Measurements from ENCODE around the gene PLD1.

Gene PLD1

DNA sequence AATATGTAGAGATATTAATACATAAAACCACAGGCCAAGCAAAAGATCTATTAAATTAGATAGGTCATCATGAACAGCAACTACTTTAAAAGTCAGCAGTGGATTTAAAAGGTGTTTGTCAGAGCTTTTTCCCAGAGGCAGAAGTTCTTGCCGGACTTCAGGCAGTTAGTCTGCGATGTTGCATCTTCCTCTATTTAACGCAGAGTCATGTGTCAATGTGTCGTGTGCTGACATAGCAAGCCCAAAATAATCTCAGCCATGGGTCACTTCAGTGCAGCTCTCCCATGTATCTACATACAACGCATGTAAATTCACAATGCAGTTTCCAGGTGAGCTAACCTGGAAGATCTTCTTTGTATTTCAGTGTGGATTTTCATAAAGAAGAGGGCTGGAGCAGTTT lies 24.8 kb upstream of the PLD1 start:
- peaks cover 7% of the 10 kb centered on the region for H3K4me1 ChIP-seq (ENCODE audit: insufficient read depth, low read length)
- no peak overlapping the region for H3K9ac ChIP-seq (ENCODE audit: low read depth, low read length)
- no peaks in the 10 kb centered on the region for H3K36me3 ChIP-seq (ENCODE audit: insufficient read depth, low read length)
- H3K27ac ChIP-seq (ENCODE audit: low read depth, low read length), result no peak overlapping the region
- no peaks in the 10 kb centered on the region for H3K9me3 ChIP-seq (ENCODE audit: insufficient read depth, low read depth, low read length)
- WGBS, result 95% methylated on average over 5 of the region's 5 CpGs
- H3K4me3 ChIP-seq (ENCODE audit: low read length), result no peak overlapping the region
- no peaks in the 10 kb centered on the region for H3K27me3 ChIP-seq (ENCODE audit: insufficient read depth, low read length)

DNA sequence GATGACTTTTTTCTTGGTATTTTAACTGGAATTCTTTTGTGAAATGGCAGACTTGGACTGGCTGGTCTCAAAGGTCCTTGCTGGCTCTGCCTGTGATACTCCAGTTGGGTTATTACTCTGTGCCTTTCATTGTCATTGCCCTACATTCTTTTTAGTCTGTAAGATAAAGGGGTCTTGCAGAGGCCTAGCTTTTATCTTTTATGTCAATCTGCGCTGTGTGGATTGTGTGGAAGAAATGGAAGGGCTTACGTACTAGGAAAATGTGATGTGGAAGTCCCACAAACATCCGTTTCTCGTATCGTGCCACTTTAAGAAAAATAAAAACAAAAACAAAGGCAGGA lies 24.1 kb upstream of the PLD1 start:
- no peak overlapping the region for H3K9ac ChIP-seq (ENCODE audit: low read depth, low read length)

GRCh38 chr3:171833789-171834460 lies 23.6 kb upstream of the PLD1 start:
- no peaks in the 10 kb centered on the region for H3K36me3 ChIP-seq (ENCODE audit: insufficient read depth, low read length)
- H3K27ac ChIP-seq (ENCODE audit: low read depth, low read length), result no peak overlapping the region
- no peaks in the 10 kb centered on the region for H3K9me3 ChIP-seq (ENCODE audit: insufficient read depth, low read depth, low read length)
- no peaks in the 10 kb centered on the region for H3K27me3 ChIP-seq (ENCODE audit: insufficient read depth, low read length)
- no CpG with 5 or more reads among the region's 3 CpGs for WGBS
- no peak overlapping the region for H3K9ac ChIP-seq (ENCODE audit: low read depth, low read length)
- peaks cover 7% of the 10 kb centered on the region for H3K4me1 ChIP-seq (ENCODE audit: insufficient read depth, low read length)
- H3K4me3 ChIP-seq (ENCODE audit: low read length), result no peak overlapping the region

More for the DNA sequence above, 24.1 kb upstream of the PLD1 start:
- Histone ChIP-seq H3K4me3 (ENCODE audit: low read length) (no peak overlapping the region), H3K36me3 (ENCODE audit: insufficient read depth, low read length) (no peaks in the 10 kb centered on the region), H3K9me3 (ENCODE audit: insufficient read depth, low read depth, low read length) (no peaks in the 10 kb centered on the region), H3K27me3 (ENCODE audit: insufficient read depth, low read length) (no peaks in the 10 kb centered on the region), H3K4me1 (ENCODE audit: insufficient read depth, low read length) (peaks cover 7% of the 10 kb centered on the region), H3K27ac (ENCODE audit: low read depth, low read length) (no peak overlapping the region)
- 90% methylated on average over 5 of the region's 5 CpGs for WGBS

GRCh38 chr3:171832989-171833388 lies 22.7 kb upstream of the PLD1 start:
- Histone ChIP-seq H3K27me3 (ENCODE audit: insufficient read depth, low read length) (no peaks in the 10 kb centered on the region), H3K27ac (ENCODE audit: low read depth, low read length) (no peak overlapping the region), H3K4me1 (ENCODE audit: insufficient read depth, low read length) (no peaks in the 10 kb centered on the region), H3K9me3 (ENCODE audit: insufficient read depth, low read depth, low read length) (no peaks in the 10 kb centered on the region), H3K4me3 (ENCODE audit: low read length) (no peak overlapping the region), H3K36me3 (ENCODE audit: insufficient read depth, low read length) (no peaks in the 10 kb centered on the region), H3K9ac (ENCODE audit: low read depth, low read length) (no peak overlapping the region)
- WGBS, result 93% methylated on average over 3 of the region's 5 CpGs

DNA sequence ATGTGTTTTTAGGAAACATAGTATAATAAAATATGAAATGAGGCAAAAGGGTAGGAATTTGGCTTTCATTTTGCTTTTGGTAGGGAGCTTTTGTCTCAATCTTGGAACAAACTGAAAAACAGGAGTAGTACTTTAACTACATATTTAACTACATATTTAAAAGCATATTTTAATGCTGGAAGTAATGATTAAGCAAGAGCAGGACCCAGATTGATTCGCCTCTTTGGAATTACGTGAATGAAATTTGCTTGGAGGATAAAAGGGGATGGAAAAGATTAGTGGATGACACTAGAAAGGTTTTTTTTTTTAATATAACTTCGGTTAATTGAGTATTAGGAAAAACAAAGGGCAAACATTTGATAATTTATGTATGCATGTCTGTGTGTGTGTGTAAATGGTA lies 21.7 kb upstream of the PLD1 start:
- no peaks in the 10 kb centered on the region for H3K36me3 ChIP-seq (ENCODE audit: insufficient read depth, low read length)
- no peak overlapping the region for H3K9ac ChIP-seq (ENCODE audit: low read depth, low read length)
- no peak overlapping the region for H3K27ac ChIP-seq (ENCODE audit: low read depth, low read length)
- H3K27me3 ChIP-seq (ENCODE audit: insufficient read depth, low read length), result no peaks in the 10 kb centered on the region
- 89% methylated on average over 3 of the region's 3 CpGs for WGBS
- no peak overlapping the region for H3K4me3 ChIP-seq (ENCODE audit: low read length)
- no peaks in the 10 kb centered on the region for H3K9me3 ChIP-seq (ENCODE audit: insufficient read depth, low read depth, low read length)
- H3K4me1 ChIP-seq (ENCODE audit: insufficient read depth, low read length), result no peaks in the 10 kb centered on the region

GRCh38 chr3:171830518-171830875 lies 20.2 kb upstream of the PLD1 start:
- no peaks in the 10 kb centered on the region for H3K36me3 ChIP-seq (ENCODE audit: insufficient read depth, low read length)
- 0 out of 2 replicates have a peak, but pooled peaks cover 4% of the 10 kb centered on the region for H3K4me1 ChIP-seq (ENCODE audit: insufficient read depth, low read length)
- H3K9me3 ChIP-seq (ENCODE audit: insufficient read depth, low read depth, low read length), result no peaks in the 10 kb centered on the region
- no peak overlapping the region for H3K27ac ChIP-seq (ENCODE audit: low read depth, low read length)
- H3K4me3 ChIP-seq (ENCODE audit: low read length), result no peak overlapping the region
- H3K27me3 ChIP-seq (ENCODE audit: insufficient read depth, low read length), result no peaks in the 10 kb centered on the region
- no peak overlapping the region for H3K9ac ChIP-seq (ENCODE audit: low read depth, low read length)

GRCh38 chr3:171829841-171830517 lies 19.7 kb upstream of the PLD1 start:
- 35% methylated on average over 6 of the region's 6 CpGs for WGBS
- Histone ChIP-seq H3K9me3 (ENCODE audit: insufficient read depth, low read depth, low read length) (no peaks in the 10 kb centered on the region), H3K9ac (ENCODE audit: low read depth, low read length) (no peak overlapping the region), H3K27ac (ENCODE audit: low read depth, low read length) (no peak overlapping the region), H3K36me3 (ENCODE audit: insufficient read depth, low read length) (no peaks in the 10 kb centered on the region), H3K27me3 (ENCODE audit: insufficient read depth, low read length) (no peaks in the 10 kb centered on the region), H3K4me1 (ENCODE audit: insufficient read depth, low read length) (peaks cover 10% of the 10 kb centered on the region), H3K4me3 (ENCODE audit: low read length) (no peak overlapping the region)

DNA sequence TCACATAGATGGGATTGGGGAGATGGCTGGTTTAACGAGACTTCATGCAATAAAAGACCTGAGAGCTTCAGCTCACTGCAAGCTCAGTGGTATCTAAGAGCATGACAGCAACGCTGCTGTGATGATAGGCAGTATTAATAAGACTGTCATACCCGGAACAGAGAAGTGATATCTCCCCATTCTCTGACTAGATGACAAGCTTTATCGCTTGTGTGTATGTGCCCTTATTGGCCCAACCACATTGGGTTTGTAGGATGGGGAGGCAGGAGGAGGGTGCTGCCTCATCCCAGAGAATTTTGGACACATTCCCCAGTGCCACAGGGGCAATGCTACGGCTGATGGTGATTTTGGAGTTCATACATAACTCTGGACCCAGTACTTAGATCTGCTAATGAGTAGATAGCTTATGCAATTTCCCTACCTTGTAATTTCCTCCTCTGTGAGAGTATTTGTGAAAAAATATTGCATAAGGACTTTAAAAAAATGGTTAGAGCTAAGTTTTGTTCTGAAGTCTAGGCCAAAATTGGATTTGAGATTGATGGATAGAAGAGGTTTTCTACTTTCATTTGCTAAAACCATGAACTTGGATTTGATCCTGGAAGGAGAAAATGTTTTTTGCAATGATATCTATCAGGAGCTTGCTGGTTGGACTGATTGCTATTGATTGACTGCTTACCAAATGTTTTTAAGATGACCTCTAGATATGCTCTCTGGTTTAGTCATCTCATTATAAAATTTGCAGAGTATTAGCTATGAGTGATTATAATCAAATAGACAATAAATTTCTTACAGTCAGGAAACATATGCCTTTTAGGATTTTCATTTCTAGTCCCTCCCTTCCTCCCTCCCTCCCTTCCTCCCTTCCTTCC lies 18.9 kb upstream of the PLD1 start:
- Histone ChIP-seq H3K9me3 (ENCODE audit: insufficient read depth, low read depth, low read length) (no peaks in the 10 kb centered on the region), H3K4me1 (ENCODE audit: insufficient read depth, low read length) (peaks cover 14% of the 10 kb centered on the region), H3K27me3 (ENCODE audit: insufficient read depth, low read length) (no peaks in the 10 kb centered on the region), H3K4me3 (ENCODE audit: low read length) (no peak overlapping the region), H3K27ac (ENCODE audit: low read depth, low read length) (no peak overlapping the region), H3K9ac (ENCODE audit: low read depth, low read length) (no peak overlapping the region), H3K36me3 (ENCODE audit: insufficient read depth, low read length) (no peaks in the 10 kb centered on the region)
- 96% methylated on average over 5 of the region's 5 CpGs for WGBS

GRCh38 chr3:171827836-171828458 lies 17.7 kb upstream of the PLD1 start:
- 91% methylated on average over 10 of the region's 10 CpGs for WGBS
- H3K27ac ChIP-seq (ENCODE audit: low read depth, low read length), result no peak overlapping the region
- H3K27me3 ChIP-seq (ENCODE audit: insufficient read depth, low read length), result no peaks in the 10 kb centered on the region
- no peak overlapping the region for H3K9ac ChIP-seq (ENCODE audit: low read depth, low read length)
- no peaks in the 10 kb centered on the region for H3K36me3 ChIP-seq (ENCODE audit: insufficient read depth, low read length)
- no peak overlapping the region for H3K4me3 ChIP-seq (ENCODE audit: low read length)
- H3K4me1 ChIP-seq (ENCODE audit: insufficient read depth, low read length), result peaks cover 14% of the 10 kb centered on the region
- no peaks in the 10 kb centered on the region for H3K9me3 ChIP-seq (ENCODE audit: insufficient read depth, low read depth, low read length)

DNA sequence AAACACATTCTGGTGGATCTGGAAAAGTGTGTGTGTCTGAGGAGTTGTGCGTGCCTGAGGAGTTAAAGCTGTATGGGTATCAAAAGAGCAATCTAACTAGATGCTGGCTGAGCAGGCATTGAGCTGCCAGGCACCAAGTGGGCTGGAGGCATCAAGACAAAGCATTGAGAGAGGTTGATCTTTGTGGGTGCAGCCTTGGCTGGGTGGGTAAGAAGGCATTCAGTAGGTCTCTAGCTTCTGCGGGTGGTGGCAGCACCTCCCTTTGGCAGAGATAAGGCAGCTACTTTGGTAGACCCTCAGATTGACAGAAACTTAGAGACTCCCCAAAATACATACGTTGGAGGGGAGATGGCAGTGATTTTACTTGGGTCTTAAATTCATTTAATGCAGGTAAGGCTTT lies 17.1 kb upstream of the PLD1 start:
- no peak overlapping the region for H3K4me3 ChIP-seq (ENCODE audit: low read length)
- no peaks in the 10 kb centered on the region for H3K36me3 ChIP-seq (ENCODE audit: insufficient read depth, low read length)
- H3K9me3 ChIP-seq (ENCODE audit: insufficient read depth, low read depth, low read length), result no peaks in the 10 kb centered on the region
- H3K27ac ChIP-seq (ENCODE audit: low read depth, low read length), result no peak overlapping the region
- no peak overlapping the region for H3K9ac ChIP-seq (ENCODE audit: low read depth, low read length)
- no peaks in the 10 kb centered on the region for H3K27me3 ChIP-seq (ENCODE audit: insufficient read depth, low read length)
- H3K4me1 ChIP-seq (ENCODE audit: insufficient read depth, low read length), result peaks cover 14% of the 10 kb centered on the region
- WGBS, result 95% methylated on average over 3 of the region's 3 CpGs

- 63% methylated on average over 5 of the region's 5 CpGs for WGBS
These were observed 15.0 kb upstream of the PLD1 start for GRCh38 chr3:171825222-171825828.

More at GRCh38 chr3:171825222-171825828, 15.0 kb upstream of the PLD1 start:
- Histone ChIP-seq H3K27ac (ENCODE audit: low read depth, low read length) (no peak overlapping the region), H3K27me3 (ENCODE audit: insufficient read depth, low read length) (no peaks in the 10 kb centered on the region), H3K36me3 (ENCODE audit: insufficient read depth, low read length) (no peaks in the 10 kb centered on the region), H3K9ac (ENCODE audit: low read depth, low read length) (no peak overlapping the region), H3K9me3 (ENCODE audit: insufficient read depth, low read depth, low read length) (no peaks in the 10 kb centered on the region), H3K4me3 (ENCODE audit: low read length) (no peak overlapping the region), H3K4me1 (ENCODE audit: insufficient read depth, low read length) (peaks cover 14% of the 10 kb centered on the region)

Data from HUES64 (cell line).